ENCODE data around the gene IL19.
A peak's percentile ranks its signal among the peaks of the same experiment; 100 is the strongest.

Gene IL19

DNA sequence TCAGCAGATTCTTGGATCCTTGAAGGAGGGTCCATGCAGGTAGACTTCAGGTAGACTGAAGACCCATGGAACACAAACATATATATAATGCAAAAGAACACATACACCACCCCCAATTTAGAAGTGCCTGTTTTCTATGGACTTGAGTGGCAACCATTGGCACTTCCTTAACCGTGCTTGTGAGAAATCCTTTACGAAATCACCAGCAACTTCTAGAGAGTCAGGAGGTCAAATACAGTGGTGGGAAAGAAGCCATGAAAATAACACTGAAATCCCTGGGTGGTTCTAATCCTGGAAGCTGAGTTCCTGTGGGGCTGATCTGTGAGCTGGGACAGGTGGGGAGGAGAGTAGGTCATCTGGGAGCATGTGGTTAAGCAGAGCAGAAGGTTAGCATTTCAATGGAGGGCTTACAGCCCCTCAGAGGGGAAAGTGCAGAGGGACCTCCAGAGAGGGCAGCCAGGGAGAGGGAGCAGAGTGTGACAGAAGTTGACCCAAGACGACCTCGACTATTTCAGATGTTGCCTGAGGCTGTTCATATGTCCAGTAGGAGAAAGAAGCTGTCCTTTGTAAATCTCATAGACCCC, 14.7 kb downstream of the IL19 start:
- no peak for TF ChIP-seq CTCF (IDR thresholded peaks at IDR 0.05; ENCODE audit: insufficient read depth, low read depth, low read length, missing control alignments)
- peak overlapping the region; percentile 7; the same call in 1 of the 2 replicates for H3K4me3 ChIP-seq (ENCODE audit: low read depth, low read length)
- DNase-seq (ENCODE audit: low read depth), result no peak

GRCh38 chr1:206786212-206786886, 15.8 kb downstream of the IL19 start:
- H3K4me3 ChIP-seq (ENCODE audit: low read depth, low read length), result no peak overlapping the region
- TF ChIP-seq CTCF (IDR thresholded peaks at IDR 0.05; ENCODE audit: insufficient read depth, low read depth, low read length, missing control alignments), result no peak
- DNase-seq (ENCODE audit: low read depth), result peak; percentile 82

DNA sequence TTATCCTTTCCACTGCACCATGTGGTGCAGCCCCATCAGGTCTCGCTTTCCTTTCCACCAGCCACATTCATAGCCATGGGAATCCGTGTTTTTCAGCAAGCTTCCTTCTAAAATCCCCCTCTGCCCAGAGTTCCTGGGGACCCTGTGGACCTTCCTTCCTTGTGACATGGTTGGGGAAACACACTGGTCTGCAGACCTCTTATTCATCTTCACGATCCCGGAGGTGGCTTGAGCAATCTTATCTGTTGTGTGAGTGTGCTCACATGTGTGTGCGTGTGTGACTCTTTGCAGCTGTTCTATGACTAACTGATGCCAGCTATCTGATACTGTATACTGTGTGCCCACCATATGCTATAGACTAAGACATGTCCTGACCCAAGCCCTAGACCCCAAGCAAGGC, 17.3 kb downstream of the IL19 start:
- no peak overlapping the region for H3K4me3 ChIP-seq (ENCODE audit: low read depth, low read length)
- TF ChIP-seq CTCF (IDR thresholded peaks at IDR 0.05; ENCODE audit: insufficient read depth, low read depth, low read length, missing control alignments), result no peak
- no peak for DNase-seq (ENCODE audit: low read depth)

GRCh38 chr1:206788487-206789050, 18.0 kb downstream of the IL19 start:
- no peak for TF ChIP-seq CTCF (IDR thresholded peaks at IDR 0.05; ENCODE audit: insufficient read depth, low read depth, low read length, missing control alignments)
- DNase-seq (ENCODE audit: low read depth), result no peak

DNA sequence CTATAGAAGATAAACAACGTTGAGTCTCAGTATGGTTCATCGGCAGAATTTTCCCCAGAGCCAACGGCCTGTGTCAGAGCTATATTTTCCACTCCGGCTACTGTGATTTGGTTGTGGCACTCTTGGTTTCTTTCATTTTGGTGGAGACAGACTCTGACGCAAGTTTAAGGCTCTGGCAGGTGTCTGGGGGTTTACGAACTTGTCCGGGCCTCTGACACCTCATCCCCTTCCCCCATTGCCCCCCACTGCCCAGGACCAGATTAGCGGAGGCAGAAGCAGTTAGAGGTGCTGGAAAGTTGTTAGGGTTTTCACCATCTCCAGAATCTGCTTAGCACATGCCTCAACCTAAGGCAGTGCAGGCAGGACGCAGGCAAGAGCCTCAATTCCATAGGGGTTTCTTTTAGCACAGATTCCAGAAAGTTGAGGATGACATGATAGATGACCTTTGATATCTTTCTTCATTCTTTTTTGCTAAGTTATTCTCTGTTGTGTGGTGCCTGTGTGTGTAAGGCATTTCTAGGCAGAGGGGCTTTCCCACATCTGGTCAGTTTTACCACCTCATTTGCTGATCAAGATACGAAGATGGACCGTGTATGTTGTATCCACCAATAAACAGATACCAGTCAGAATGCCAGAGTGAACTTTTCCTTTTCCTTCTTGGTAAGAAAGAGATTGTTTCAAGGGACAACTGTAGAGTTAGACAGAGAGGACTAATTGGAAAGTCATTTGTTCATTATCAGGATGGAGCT, 20.1 kb downstream of the IL19 start:
- H3K4me3 ChIP-seq (ENCODE audit: low read depth, low read length), result peak overlapping the region; percentile 7
- peak; percentile 77 for DNase-seq (ENCODE audit: low read depth)
- no peak for TF ChIP-seq CTCF (IDR thresholded peaks at IDR 0.05; ENCODE audit: insufficient read depth, low read depth, low read length, missing control alignments)

More at GRCh38 chr1:206788487-206789050, 18.0 kb downstream of the IL19 start:
- H3K4me3 ChIP-seq (ENCODE audit: low read depth, low read length), result no peak overlapping the region

- no peak for TF ChIP-seq CTCF (IDR thresholded peaks at IDR 0.05; ENCODE audit: insufficient read depth, low read depth, low read length, missing control alignments)
- no peak overlapping the region for H3K4me3 ChIP-seq (ENCODE audit: low read depth, low read length)
- peak; percentile 92 for DNase-seq (ENCODE audit: low read depth)
Observed at GRCh38 chr1:206792939-206793607, 22.5 kb downstream of the IL19 start.

Measured in GM12865 (cell line).